22Rv1 (cell line): Measurements from ENCODE around the gene OAT.

ENCODE experiments used
- ZFX ChIP-seq: fragments of 450-650 bp; IDR thresholded peaks from 2 replicates; pipeline ENCODE4 v1.6.1; 2017; ENCODE audit warnings: antibody characterized with exemption, borderline replicate concordance
- TF ChIP-seq, protein P1 (sequence below): fragments of 450-650 bp; IDR thresholded peaks from 2 replicates; pipeline ENCODE4 v1.5.1; 2017; ENCODE audit warnings: mild to moderate bottlenecking

GRCh38 chr10:124349996-124350280 lies 68.8 kb downstream of the OAT start:
- TF ChIP-seq, protein P1, sequence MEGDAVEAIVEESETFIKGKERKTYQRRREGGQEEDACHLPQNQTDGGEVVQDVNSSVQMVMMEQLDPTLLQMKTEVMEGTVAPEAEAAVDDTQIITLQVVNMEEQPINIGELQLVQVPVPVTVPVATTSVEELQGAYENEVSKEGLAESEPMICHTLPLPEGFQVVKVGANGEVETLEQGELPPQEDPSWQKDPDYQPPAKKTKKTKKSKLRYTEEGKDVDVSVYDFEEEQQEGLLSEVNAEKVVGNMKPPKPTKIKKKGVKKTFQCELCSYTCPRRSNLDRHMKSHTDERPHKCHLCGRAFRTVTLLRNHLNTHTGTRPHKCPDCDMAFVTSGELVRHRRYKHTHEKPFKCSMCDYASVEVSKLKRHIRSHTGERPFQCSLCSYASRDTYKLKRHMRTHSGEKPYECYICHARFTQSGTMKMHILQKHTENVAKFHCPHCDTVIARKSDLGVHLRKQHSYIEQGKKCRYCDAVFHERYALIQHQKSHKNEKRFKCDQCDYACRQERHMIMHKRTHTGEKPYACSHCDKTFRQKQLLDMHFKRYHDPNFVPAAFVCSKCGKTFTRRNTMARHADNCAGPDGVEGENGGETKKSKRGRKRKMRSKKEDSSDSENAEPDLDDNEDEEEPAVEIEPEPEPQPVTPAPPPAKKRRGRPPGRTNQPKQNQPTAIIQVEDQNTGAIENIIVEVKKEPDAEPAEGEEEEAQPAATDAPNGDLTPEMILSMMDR = no peak
- TF ChIP-seq ZFX = no peak
